Measurements from ENCODE around the gene KCNE1. TPM values are rescaled to one million over a fixed set of nuclear protein-coding genes. Genes with fewer than 3 reads are reported as not detected.

The KCNE1 gene
- total and polyA plus RNA-seq, 2 experiments from 2014 or later, result 0.48 to 1.1 TPM

DNA sequence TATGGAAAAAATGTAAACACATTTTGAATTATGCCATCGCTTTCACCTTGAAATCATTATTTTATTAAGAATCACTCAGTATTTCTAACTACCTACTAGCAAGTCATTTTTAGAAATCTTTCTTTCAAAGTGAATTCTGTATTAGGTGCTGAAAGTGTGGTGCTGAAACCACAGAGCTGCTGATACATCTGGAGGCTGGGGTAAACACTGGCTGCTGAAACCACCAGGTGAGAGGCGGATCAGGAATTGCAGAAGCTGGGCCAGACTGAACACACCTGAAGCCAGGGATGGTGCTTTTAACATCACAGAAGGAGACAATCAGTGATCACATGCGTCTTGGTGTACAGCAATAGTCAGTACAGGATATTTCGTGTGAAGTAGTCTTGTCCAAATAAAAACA lies 42.2 kb upstream of the KCNE1 start:
- whole genome bisulfite sequencing (ENCODE audit: low lambda C conversion rate, missing lambda C conversion rate), result 98% methylated on average over 4 of the region's 4 CpGs

DNA sequence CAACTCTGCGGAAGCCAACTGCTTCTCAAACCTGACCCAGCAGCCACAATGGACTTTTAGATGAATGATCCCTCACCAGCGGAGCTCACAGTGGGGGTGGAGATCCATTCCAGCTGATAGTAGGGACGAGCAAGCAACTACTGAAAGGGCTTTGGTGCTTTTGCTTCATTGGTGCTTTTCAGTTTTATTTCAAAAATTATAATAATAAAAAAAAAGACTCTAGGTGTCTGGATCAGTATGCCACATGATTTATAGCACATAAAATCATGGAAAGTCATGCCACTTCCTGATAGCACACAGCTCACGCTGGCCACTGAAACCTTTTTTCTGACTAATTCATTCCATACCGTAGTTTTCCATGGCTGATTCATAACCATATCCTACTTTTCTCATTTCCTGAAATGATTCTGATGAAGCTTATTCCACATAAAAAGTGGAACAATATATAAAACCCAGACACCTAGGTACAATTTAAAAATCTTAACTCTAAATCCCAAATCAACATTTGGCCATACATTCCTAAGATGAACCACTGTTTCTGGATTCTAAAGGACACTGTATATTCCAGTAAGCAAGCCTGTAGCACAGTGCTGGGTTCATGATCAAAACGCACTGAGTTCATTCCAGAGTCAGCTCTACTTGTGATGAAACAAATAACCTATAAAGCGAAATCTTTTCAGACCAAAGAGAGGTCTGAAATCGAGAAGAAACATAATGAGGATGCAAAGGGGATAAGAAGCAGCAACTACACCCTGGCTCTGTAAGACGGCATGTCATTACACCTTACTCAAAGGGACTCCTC lies 41.3 kb upstream of the KCNE1 start:
- H3K9me3 ChIP-seq (ENCODE audit: low read depth), result no peaks in the 10 kb centered on the region
- TF ChIP-seq, protein P1, sequence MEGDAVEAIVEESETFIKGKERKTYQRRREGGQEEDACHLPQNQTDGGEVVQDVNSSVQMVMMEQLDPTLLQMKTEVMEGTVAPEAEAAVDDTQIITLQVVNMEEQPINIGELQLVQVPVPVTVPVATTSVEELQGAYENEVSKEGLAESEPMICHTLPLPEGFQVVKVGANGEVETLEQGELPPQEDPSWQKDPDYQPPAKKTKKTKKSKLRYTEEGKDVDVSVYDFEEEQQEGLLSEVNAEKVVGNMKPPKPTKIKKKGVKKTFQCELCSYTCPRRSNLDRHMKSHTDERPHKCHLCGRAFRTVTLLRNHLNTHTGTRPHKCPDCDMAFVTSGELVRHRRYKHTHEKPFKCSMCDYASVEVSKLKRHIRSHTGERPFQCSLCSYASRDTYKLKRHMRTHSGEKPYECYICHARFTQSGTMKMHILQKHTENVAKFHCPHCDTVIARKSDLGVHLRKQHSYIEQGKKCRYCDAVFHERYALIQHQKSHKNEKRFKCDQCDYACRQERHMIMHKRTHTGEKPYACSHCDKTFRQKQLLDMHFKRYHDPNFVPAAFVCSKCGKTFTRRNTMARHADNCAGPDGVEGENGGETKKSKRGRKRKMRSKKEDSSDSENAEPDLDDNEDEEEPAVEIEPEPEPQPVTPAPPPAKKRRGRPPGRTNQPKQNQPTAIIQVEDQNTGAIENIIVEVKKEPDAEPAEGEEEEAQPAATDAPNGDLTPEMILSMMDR (IDR thresholded peaks at IDR 0.05; ENCODE audit: poor library complexity), result no peak
- TF ChIP-seq EZH2phosphoT487 (IDR thresholded peaks at IDR 0.05; ENCODE audit: low read depth, severe bottlenecking, unreplicated experiment) (no peak), EZH2 (IDR thresholded peaks at IDR 0.05; ENCODE audit: borderline replicate concordance) (no peak)
- no peaks in the 10 kb centered on the region for H4K20me1 ChIP-seq (ENCODE audit: insufficient read depth, poor library complexity, severe bottlenecking)
- H3K4me2 ChIP-seq, result peak overlapping the region; percentile 53
- H3K9me2 ChIP-seq (replicated peaks; ENCODE audit: insufficient read depth), result no peaks in the 10 kb centered on the region
- H3K79me2 ChIP-seq, result no peaks in the 10 kb centered on the region
- no peak for DNase-seq (ENCODE audit: low spot score)
- no peak overlapping the region for H3K4me3 ChIP-seq
- no peak overlapping the region for H2AFZ ChIP-seq
- 73% methylated on average over 9 of the region's 9 CpGs for WGBS (ENCODE audit: low lambda C conversion rate, missing lambda C conversion rate)
- H3K27me3 ChIP-seq, result no peaks in the 10 kb centered on the region
- no peaks in the 10 kb centered on the region for H3K36me3 ChIP-seq (replicated peaks; ENCODE audit: insufficient read depth, low read depth)
- H3K27ac ChIP-seq, result peak overlapping the region; percentile 71
- peaks cover 6% of the 10 kb centered on the region for H3K4me1 ChIP-seq (ENCODE audit: insufficient read depth)

More for the DNA sequence above, 42.2 kb upstream of the KCNE1 start:
- Histone ChIP-seq H3K4me1 (ENCODE audit: insufficient read depth) (peaks cover 6% of the 10 kb centered on the region), H3K4me3 (no peak overlapping the region), H3K9me3 (ENCODE audit: low read depth) (no peaks in the 10 kb centered on the region), H4K20me1 (ENCODE audit: insufficient read depth, poor library complexity, severe bottlenecking) (no peaks in the 10 kb centered on the region), H3K36me3 (replicated peaks; ENCODE audit: insufficient read depth, low read depth) (no peaks in the 10 kb centered on the region), H3K79me2 (no peaks in the 10 kb centered on the region), H3K9me2 (replicated peaks; ENCODE audit: insufficient read depth) (no peaks in the 10 kb centered on the region), H2AFZ (no peak overlapping the region), H3K27me3 (no peaks in the 10 kb centered on the region), H3K27ac (no peak overlapping the region), H3K4me2 (no peak overlapping the region)
- no peak for DNase-seq (ENCODE audit: low spot score)
- TF ChIP-seq EZH2phosphoT487 (IDR thresholded peaks at IDR 0.05; ENCODE audit: low read depth, severe bottlenecking, unreplicated experiment) (no peak), EZH2 (IDR thresholded peaks at IDR 0.05; ENCODE audit: borderline replicate concordance) (no peak)
- TF ChIP-seq, protein P1 (IDR thresholded peaks at IDR 0.05; ENCODE audit: poor library complexity), result no peak

DNA sequence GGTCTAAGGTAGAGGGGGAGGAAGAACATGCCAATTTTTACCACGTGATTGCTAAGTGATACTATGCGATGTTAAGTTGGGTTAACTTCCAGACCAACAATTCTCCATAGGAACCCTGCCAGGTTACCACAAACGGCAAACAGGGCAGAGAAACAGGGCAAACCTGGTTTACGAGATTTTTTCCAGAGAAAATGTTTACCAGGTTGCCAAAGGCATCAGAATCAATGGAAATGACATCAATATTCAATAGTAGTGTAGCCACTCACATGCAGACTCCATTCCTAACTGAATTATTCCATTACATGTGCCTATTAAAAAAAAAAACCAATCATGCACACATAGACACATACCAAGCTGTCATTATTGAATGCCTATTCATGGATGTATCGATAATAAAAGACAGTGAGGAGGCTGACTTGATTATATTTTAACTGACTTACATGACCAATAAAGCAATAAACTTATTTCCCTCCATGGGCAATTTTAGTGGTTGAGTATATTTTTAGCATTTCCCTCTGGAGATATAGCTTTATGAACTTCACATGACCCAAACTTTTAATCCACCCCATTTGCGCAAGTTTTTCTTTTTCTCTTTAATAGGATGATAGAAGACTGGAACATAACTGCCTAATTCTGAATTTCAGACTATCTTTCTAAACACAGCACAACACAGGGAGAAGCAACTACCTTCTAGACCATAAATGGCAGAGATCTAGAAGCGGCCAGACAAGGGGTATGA lies 40.5 kb upstream of the KCNE1 start:
- H3K27ac ChIP-seq, result peak overlapping the region; percentile 71
- no peaks in the 10 kb centered on the region for H3K36me3 ChIP-seq (replicated peaks; ENCODE audit: insufficient read depth, low read depth)
- WGBS (ENCODE audit: low lambda C conversion rate, missing lambda C conversion rate), result 85% methylated on average over 7 of the region's 7 CpGs
- no peaks in the 10 kb centered on the region for H3K9me3 ChIP-seq (ENCODE audit: low read depth)
- no peaks in the 10 kb centered on the region for H3K79me2 ChIP-seq
- H3K4me1 ChIP-seq (ENCODE audit: insufficient read depth), result peaks cover 6% of the 10 kb centered on the region
- no peaks in the 10 kb centered on the region for H3K9me2 ChIP-seq (replicated peaks; ENCODE audit: insufficient read depth)
- no peak overlapping the region for H2AFZ ChIP-seq
- no peaks in the 10 kb centered on the region for H3K27me3 ChIP-seq
- H4K20me1 ChIP-seq (ENCODE audit: insufficient read depth, poor library complexity, severe bottlenecking), result no peaks in the 10 kb centered on the region
- TF ChIP-seq, protein P1 (IDR thresholded peaks at IDR 0.05; ENCODE audit: poor library complexity), result no peak
- no peak for TF ChIP-seq EZH2phosphoT487 (IDR thresholded peaks at IDR 0.05; ENCODE audit: low read depth, severe bottlenecking, unreplicated experiment)
- peak overlapping the region; percentile 53 for H3K4me2 ChIP-seq
- DNase-seq (ENCODE audit: low spot score), result no peak
- H3K4me3 ChIP-seq, result no peak overlapping the region

Measured in hepatocyte (in vitro differentiated cells).